Endothelial cell of umbilical vein (primary cell): ENCODE measurements around the gene LPP. TPM values are rescaled to one million over a fixed set of nuclear protein-coding genes. Genes with fewer than 3 reads are reported as not detected.

Experiments used
- BruUV-seq: library from RNA; stranded (reverse); fragments of 400-500 nt; replicated peaks from 2 replicates; lab custom pipeline; 2021; lab: Mats Ljungman, UMichigan
- CTCF ChIA-PET: fragments of 300-600, 350-600 bp; sonication (Branson Sonifier 250); formaldehyde crosslinking; loops from one replicate; lab custom pipeline; 2021; ENCODE audit warnings: antibody characterized with exemption, inconsistent platforms; lab: Charles Lee
- POLR2A ChIA-PET: fragments of 300-600, 350-600 bp; sonication (Branson Sonifier 250); formaldehyde crosslinking; loops from one replicate; lab custom pipeline; 2021; ENCODE audit warnings: antibody characterized with exemption, inconsistent platforms; lab: Charles Lee
- DNase-seq: peaks from one replicate; pipeline ENCODE4 v3.0.0-alpha.2; 2011; ENCODE audit warnings: low read depth, low spot score
- FAIRE-seq: peaks from 2 replicates; lab custom pipeline; 2011; peaks lifted over from hg19 to GRCh38; lab: Jason Lieb, UNC
- H2AFZ ChIP-seq: 2 replicates; pipeline ENCODE4 v1.6.0; 2012; ENCODE audit warnings: low read depth, low read length, control low read depth, inconsistent platforms
- H3K27ac ChIP-seq: 2 replicates; pipeline ENCODE4 v1.5.1; 2011; ENCODE audit warnings: low read depth, mild to moderate bottlenecking, control low read depth, low read length, moderate library complexity; ENCODE audit not compliant: insufficient read depth
- H3K27me3 ChIP-seq, 2 experiments: 2 replicates each; pipeline versions ENCODE4 v1.6.0 to v1.6.1; 2011; ENCODE audit warnings: low read length in 2 of 2, mixed read lengths in 1 of 2; ENCODE audit not compliant: control insufficient read depth in 2 of 2, insufficient read depth in 2 of 2
- H3K36me3 ChIP-seq, 2 experiments: 2 replicates in 1 of 2; 3 replicates in 1 of 2; pipeline ENCODE4 v1.5.1; 2011; ENCODE audit warnings: low read length in 2 of 2, mild to moderate bottlenecking in 1 of 2, moderate library complexity in 1 of 2; ENCODE audit not compliant: control insufficient read depth in 2 of 2, insufficient read depth in 2 of 2; ENCODE audit errors: extremely low read depth in 1 of 2
- H3K4me1 ChIP-seq: 3 replicates; pipeline ENCODE4 v1.5.1; 2011; ENCODE audit warnings: mild to moderate bottlenecking, low read length; ENCODE audit not compliant: control insufficient read depth, insufficient read depth; ENCODE audit errors: extremely low read depth
- H3K4me2 ChIP-seq: 2 replicates; pipeline ENCODE4 v1.6.1; 2011; ENCODE audit warnings: low read length, control low read depth, mixed read lengths; ENCODE audit not compliant: insufficient read depth
- H3K4me3 ChIP-seq, 3 experiments: fragments of 200-600 bp in 1 of 3; sonication (generic), shearing (Covaris generic) in 1 of 3; replicated peaks in 1 of 3; 2 replicates each; pipeline ENCODE4 v1.5.1; 2011 to 2016; ENCODE audit warnings: control low read depth in 3 of 3, low read length in 3 of 3, mild to moderate bottlenecking in 2 of 3, inconsistent platforms in 1 of 3, low read depth in 1 of 3, moderate library complexity in 1 of 3; ENCODE audit not compliant: insufficient read depth in 1 of 3
- H3K79me2 ChIP-seq: 2 replicates; pipeline ENCODE4 v1.6.0; 2012; ENCODE audit warnings: low read length, inconsistent platforms; ENCODE audit not compliant: control insufficient read depth, insufficient read depth
- H3K9ac ChIP-seq: replicated peaks from 2 replicates; pipeline ENCODE3; 2011; ENCODE audit warnings: low read length, control low read depth; ENCODE audit not compliant: insufficient read depth; ENCODE audit errors: extremely low read depth
- H3K9me1 ChIP-seq: replicated peaks from 3 replicates; pipeline ENCODE4 v1.6.0; 2011; ENCODE audit warnings: mild to moderate bottlenecking, low read length; ENCODE audit not compliant: control insufficient read depth, insufficient read depth; ENCODE audit errors: extremely low read depth
- H3K9me3 ChIP-seq: replicated peaks from 2 replicates; pipeline ENCODE4 v1.5.1; 2012; ENCODE audit warnings: low read length, inconsistent platforms; ENCODE audit not compliant: control insufficient read depth, insufficient read depth
- H4K20me1 ChIP-seq: replicated peaks from 2 replicates; pipeline ENCODE3; 2011; ENCODE audit warnings: mild to moderate bottlenecking, low read length; ENCODE audit not compliant: control insufficient read depth, insufficient read depth; ENCODE audit errors: extremely low read depth
- EZH2 ChIP-seq: IDR thresholded peaks from 2 replicates; pipeline ENCODE4 v1.6.1; 2012; ENCODE audit warnings: borderline replicate concordance, low read depth, mild to moderate bottlenecking, moderate library complexity, low read length, inconsistent platforms; ENCODE audit not compliant: severe bottlenecking
- FOS ChIP-seq: IDR thresholded peaks from 2 replicates; pipeline ENCODE4 v1.6.1; 2011; ENCODE audit warnings: mild to moderate bottlenecking, low read length, moderate library complexity, borderline replicate concordance; ENCODE audit not compliant: insufficient read depth
- GATA2 ChIP-seq: IDR thresholded peaks from 2 replicates; pipeline ENCODE4 v1.7.0; 2011; ENCODE audit warnings: low read depth, mild to moderate bottlenecking, moderate library complexity, mixed read lengths, low read length; ENCODE audit not compliant: insufficient read length, insufficient read depth
- JUN ChIP-seq: IDR thresholded peaks from 2 replicates; pipeline ENCODE4 v1.6.1; 2011; ENCODE audit warnings: borderline replicate concordance, low read depth; ENCODE audit not compliant: insufficient read length, insufficient read depth
- POLR2A ChIP-seq: IDR thresholded peaks from 2 replicates; pipeline ENCODE4 v1.6.1; 2012; ENCODE audit warnings: low read depth, mild to moderate bottlenecking, control low read depth, low read length
- dilution Hi-C: fragments of 300-500 bp; cut with MboI; formaldehyde crosslinking; loops from one replicate; pipeline ENCODE4 v1.15.0; 2019; ENCODE audit warnings: low sequenced_read_pairs; ENCODE audit not compliant: extremely low pct_ligation_motif_present
- intact Hi-C: fragments of 100-400 bp; cut with micrococcal nuclease; formaldehyde crosslinking; loops from one replicate; pipeline ENCODE4 v1.10.0; 2022
- polyA plus RNA-seq, 4 experiments: library from polyadenylated mRNA; depleted of rRNA in 3 of 4; stranded (reverse) in 3 of 4; unstranded in 1 of 4; fragments of >200 nt; gene quantifications; 2 replicates each; pipeline versions ENCODE4 v1.2.1 to v1.2.3, GENCODE V29; 2011 to 2012; ENCODE audit warnings: missing spikeins in 1 of 4
- total RNA-seq: library from RNA; stranded (reverse); gene quantifications from 2 replicates; pipeline ENCODE4 v1.2.3, GENCODE V29; 2021
- TF ChIP-seq, protein P1 (sequence below), 2 donors: IDR thresholded peaks; 1 replicate in 1 of 2; 2 replicates in 1 of 2; pipeline ENCODE4 v1.5.1; 2011; ENCODE audit warnings: low read length in 2 of 2, mild to moderate bottlenecking in 2 of 2, moderate library complexity in 2 of 2, control low read depth in 1 of 2, inconsistent platforms in 1 of 2, low read depth in 1 of 2; ENCODE audit not compliant: insufficient read depth in 1 of 2; ENCODE audit errors: extremely low read depth in 1 of 2
- TF ChIP-seq, protein P2 (sequence below): IDR thresholded peaks from 2 replicates; pipeline ENCODE4 v1.6.1; 2011; ENCODE audit not compliant: insufficient read depth, insufficient read length

The LPP gene
- total and polyA plus RNA-seq, 2 donors (not counting 3 experiments of a cell fraction or from before 2014, with no cell fraction given), result 16.9 to 153 TPM

- H3K79me2 ChIP-seq, result peaks cover 7% of the 10 kb centered on the region
- H3K9me1 ChIP-seq, result no peaks in the 10 kb centered on the region
- no peaks in the 10 kb centered on the region for H3K36me3 ChIP-seq
- no peak overlapping the region for H3K4me3 ChIP-seq
- peaks cover 49% of the 10 kb centered on the region for H3K4me1 ChIP-seq
- no peaks in the 10 kb centered on the region for H4K20me1 ChIP-seq
- H3K4me2 ChIP-seq, result no peak overlapping the region
- no peak overlapping the region for H2AFZ ChIP-seq
- TF ChIP-seq FOS, result no peak
- TF ChIP-seq GATA2, result no peak
- TF ChIP-seq, protein P1, sequence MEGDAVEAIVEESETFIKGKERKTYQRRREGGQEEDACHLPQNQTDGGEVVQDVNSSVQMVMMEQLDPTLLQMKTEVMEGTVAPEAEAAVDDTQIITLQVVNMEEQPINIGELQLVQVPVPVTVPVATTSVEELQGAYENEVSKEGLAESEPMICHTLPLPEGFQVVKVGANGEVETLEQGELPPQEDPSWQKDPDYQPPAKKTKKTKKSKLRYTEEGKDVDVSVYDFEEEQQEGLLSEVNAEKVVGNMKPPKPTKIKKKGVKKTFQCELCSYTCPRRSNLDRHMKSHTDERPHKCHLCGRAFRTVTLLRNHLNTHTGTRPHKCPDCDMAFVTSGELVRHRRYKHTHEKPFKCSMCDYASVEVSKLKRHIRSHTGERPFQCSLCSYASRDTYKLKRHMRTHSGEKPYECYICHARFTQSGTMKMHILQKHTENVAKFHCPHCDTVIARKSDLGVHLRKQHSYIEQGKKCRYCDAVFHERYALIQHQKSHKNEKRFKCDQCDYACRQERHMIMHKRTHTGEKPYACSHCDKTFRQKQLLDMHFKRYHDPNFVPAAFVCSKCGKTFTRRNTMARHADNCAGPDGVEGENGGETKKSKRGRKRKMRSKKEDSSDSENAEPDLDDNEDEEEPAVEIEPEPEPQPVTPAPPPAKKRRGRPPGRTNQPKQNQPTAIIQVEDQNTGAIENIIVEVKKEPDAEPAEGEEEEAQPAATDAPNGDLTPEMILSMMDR (IDR thresholded peaks at IDR 0.05; ENCODE audit: extremely low read depth in 1 of 2, insufficient read depth in 1 of 2, low read depth in 1 of 2, low read length in 2 of 2), result no peak
- TF ChIP-seq POLR2A, result no peak
- TF ChIP-seq EZH2, result no peak
- TF ChIP-seq, protein P2, sequence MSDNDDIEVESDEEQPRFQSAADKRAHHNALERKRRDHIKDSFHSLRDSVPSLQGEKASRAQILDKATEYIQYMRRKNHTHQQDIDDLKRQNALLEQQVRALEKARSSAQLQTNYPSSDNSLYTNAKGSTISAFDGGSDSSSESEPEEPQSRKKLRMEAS, result no peak
- TF ChIP-seq JUN, result no peak
- POLR2A ChIA-PET, result interaction anchor here (0.5 kb wide), 1 partner anchor 145 kb away, joined by 8 read pairs; no protein-coding TSS in a partner anchor
- no peaks in the 10 kb centered on the region for H3K9me3 ChIP-seq
- H3K27me3 ChIP-seq, result no peaks in the 10 kb centered on the region
- BruUV-seq, result no TSS peak
- intact Hi-C loops (loop anchor here (10.0 kb wide), 1 partner anchor 144 kb away; the partner anchor contains the start of gene LPP), dilution Hi-C loops (no loop called here)
- no peak overlapping the region for H3K27ac ChIP-seq
- H3K9ac ChIP-seq, result no peak overlapping the region
- CTCF ChIA-PET, result interaction anchor here (0.9 to 1.3 kb wide), 5 partner anchors 8 to 558 kb away, joined by 3 to 4 read pairs (median 3); no protein-coding TSS in a partner anchor
- no peak for FAIRE-seq
- peak; percentile 19 for DNase-seq
Observed at GRCh38 chr3:188298585-188298984, 144.6 kb downstream of the LPP start.
